Testis (tissue), 2 donors: Measurements from ENCODE around the gene BMPR1B.

Experiments used
- POLR2A ChIP-seq: fragments of 450-650 bp; IDR thresholded peaks from one replicate; pipeline ENCODE4 v1.6.1; 2017; ENCODE audit warnings: antibody characterized with exemption, mild to moderate bottlenecking, moderate library complexity
- TF ChIP-seq, protein P1 (sequence below), 3 experiments: fragments of 450-650 bp in 2 of 3; fragments of 200-600 bp in 1 of 3; sonication (generic) in 1 of 3; IDR thresholded peaks; one replicate each; pipeline ENCODE4 v1.5.1; 2016 to 2019; ENCODE audit warnings: antibody characterized with exemption in 3 of 3, mild to moderate bottlenecking in 2 of 3, moderate library complexity in 1 of 3

DNA sequence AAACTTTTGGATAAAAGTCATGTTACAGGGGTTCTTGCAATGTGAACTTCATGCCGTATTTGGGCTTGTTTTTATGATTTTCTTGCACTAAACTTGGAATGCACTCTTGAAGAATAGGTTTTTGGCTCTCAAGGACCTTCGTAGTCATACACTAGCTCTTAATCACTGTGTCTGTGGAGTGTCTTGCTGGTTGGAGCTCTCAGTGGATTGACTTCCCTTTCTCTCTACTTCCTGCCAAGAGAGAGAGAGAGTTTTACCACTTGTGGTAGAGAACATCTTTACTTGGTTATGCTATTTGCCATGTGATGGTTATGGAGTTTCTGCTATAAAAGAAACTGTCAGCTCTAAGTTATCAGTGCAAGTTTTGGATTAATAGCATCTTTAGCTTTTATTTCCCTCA lies 112.4 kb downstream of the BMPR1B start:
- TF ChIP-seq, protein P1, sequence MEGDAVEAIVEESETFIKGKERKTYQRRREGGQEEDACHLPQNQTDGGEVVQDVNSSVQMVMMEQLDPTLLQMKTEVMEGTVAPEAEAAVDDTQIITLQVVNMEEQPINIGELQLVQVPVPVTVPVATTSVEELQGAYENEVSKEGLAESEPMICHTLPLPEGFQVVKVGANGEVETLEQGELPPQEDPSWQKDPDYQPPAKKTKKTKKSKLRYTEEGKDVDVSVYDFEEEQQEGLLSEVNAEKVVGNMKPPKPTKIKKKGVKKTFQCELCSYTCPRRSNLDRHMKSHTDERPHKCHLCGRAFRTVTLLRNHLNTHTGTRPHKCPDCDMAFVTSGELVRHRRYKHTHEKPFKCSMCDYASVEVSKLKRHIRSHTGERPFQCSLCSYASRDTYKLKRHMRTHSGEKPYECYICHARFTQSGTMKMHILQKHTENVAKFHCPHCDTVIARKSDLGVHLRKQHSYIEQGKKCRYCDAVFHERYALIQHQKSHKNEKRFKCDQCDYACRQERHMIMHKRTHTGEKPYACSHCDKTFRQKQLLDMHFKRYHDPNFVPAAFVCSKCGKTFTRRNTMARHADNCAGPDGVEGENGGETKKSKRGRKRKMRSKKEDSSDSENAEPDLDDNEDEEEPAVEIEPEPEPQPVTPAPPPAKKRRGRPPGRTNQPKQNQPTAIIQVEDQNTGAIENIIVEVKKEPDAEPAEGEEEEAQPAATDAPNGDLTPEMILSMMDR (IDR thresholded peaks at IDR 0.05): no peak
- no peak for TF ChIP-seq POLR2A
